ENCODE data around the gene EHF.

DNA sequence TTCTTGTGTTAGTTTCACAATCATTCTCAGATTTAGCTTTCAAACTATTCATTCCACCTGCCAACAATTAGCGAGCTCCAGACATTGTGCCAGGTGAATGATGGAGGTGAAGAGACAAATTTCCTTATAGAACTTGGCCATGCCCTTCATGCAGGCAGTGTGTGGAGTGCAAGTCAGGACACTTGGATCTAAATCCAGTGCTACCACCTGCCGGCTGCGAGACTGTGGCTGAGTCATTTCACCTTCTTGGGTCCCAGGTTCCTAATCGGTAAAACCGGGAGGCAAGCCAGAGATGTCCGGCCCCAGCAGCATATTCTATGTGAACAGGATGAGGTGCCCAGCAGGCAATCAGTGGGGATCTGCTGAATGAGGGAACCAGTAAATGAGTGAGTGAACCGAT lies 18.6 kb upstream of the EHF start:
- TF ChIP-seq POLR2AphosphoS5 (IDR thresholded peaks at IDR 0.05; ENCODE audit: low read depth, low read length) (no peak), POU2F2 (IDR thresholded peaks at IDR 0.05; ENCODE audit: low read depth, low read length) (no peak), POLR2A (IDR thresholded peaks at IDR 0.05; ENCODE audit: low read depth, low read length) (no peak), TAF1 (IDR thresholded peaks at IDR 0.05; ENCODE audit: low read depth, low read length) (no peak), PAX5 (IDR thresholded peaks at IDR 0.05; ENCODE audit: insufficient read depth, low read length, severe bottlenecking) (no peak), SPI1 (IDR thresholded peaks at IDR 0.05; ENCODE audit: low read depth, low read length) (no peak)

All from GM12891 (cell line).